A549 (cell line): ENCODE results near the gene DHTKD1.

Experiments
- EP300 ChIP-seq, 2 experiments: fragments of >200 bp; sonication (Bioruptor Twin); formaldehyde crosslinking; IDR thresholded peaks; 2 replicates in 1 of 2; 3 replicates in 1 of 2; pipeline ENCODE4 v1.6.1; 2016 to 2017
- POLR2A ChIP-seq: IDR thresholded peaks from 2 replicates; pipeline ENCODE4 v1.6.1; 2012; ENCODE audit warnings: mild to moderate bottlenecking, low read length
- TF ChIP-seq, protein P1 (sequence below): fragments of 200-600 bp; sonication (generic); IDR thresholded peaks from 2 replicates; pipeline ENCODE4 v1.6.1; 2016; ENCODE audit warnings: antibody characterized with exemption, mild to moderate bottlenecking, moderate library complexity
- TF ChIP-seq, protein P2 (sequence below): fragments of >200 bp; sonication (Bioruptor Twin); formaldehyde crosslinking; IDR thresholded peaks from 3 replicates; pipeline ENCODE4 v1.5.1; 2016

- TF ChIP-seq POLR2A (no peak), EP300 (IDR thresholded peaks at IDR 0.05) (no peak)
- TF ChIP-seq, protein P1, sequence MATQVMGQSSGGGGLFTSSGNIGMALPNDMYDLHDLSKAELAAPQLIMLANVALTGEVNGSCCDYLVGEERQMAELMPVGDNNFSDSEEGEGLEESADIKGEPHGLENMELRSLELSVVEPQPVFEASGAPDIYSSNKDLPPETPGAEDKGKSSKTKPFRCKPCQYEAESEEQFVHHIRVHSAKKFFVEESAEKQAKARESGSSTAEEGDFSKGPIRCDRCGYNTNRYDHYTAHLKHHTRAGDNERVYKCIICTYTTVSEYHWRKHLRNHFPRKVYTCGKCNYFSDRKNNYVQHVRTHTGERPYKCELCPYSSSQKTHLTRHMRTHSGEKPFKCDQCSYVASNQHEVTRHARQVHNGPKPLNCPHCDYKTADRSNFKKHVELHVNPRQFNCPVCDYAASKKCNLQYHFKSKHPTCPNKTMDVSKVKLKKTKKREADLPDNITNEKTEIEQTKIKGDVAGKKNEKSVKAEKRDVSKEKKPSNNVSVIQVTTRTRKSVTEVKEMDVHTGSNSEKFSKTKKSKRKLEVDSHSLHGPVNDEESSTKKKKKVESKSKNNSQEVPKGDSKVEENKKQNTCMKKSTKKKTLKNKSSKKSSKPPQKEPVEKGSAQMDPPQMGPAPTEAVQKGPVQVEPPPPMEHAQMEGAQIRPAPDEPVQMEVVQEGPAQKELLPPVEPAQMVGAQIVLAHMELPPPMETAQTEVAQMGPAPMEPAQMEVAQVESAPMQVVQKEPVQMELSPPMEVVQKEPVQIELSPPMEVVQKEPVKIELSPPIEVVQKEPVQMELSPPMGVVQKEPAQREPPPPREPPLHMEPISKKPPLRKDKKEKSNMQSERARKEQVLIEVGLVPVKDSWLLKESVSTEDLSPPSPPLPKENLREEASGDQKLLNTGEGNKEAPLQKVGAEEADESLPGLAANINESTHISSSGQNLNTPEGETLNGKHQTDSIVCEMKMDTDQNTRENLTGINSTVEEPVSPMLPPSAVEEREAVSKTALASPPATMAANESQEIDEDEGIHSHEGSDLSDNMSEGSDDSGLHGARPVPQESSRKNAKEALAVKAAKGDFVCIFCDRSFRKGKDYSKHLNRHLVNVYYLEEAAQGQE, result no peak
- TF ChIP-seq, protein P2, sequence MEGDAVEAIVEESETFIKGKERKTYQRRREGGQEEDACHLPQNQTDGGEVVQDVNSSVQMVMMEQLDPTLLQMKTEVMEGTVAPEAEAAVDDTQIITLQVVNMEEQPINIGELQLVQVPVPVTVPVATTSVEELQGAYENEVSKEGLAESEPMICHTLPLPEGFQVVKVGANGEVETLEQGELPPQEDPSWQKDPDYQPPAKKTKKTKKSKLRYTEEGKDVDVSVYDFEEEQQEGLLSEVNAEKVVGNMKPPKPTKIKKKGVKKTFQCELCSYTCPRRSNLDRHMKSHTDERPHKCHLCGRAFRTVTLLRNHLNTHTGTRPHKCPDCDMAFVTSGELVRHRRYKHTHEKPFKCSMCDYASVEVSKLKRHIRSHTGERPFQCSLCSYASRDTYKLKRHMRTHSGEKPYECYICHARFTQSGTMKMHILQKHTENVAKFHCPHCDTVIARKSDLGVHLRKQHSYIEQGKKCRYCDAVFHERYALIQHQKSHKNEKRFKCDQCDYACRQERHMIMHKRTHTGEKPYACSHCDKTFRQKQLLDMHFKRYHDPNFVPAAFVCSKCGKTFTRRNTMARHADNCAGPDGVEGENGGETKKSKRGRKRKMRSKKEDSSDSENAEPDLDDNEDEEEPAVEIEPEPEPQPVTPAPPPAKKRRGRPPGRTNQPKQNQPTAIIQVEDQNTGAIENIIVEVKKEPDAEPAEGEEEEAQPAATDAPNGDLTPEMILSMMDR, result no peak
Measured at GRCh38 chr10:12111528-12111927, 42.8 kb downstream of the DHTKD1 start.
